Esophagus squamous epithelium (tissue), 4 donors: ENCODE results near the gene USP28.

Experiments used
- POLR2A ChIP-seq, 4 donors: fragments of 450-650 bp; IDR thresholded peaks; one replicate each; pipeline ENCODE4 v1.6.1; 2017; ENCODE audit warnings: antibody characterized with exemption in 4 of 4, mild to moderate bottlenecking in 4 of 4, moderate library complexity in 3 of 4
- TF ChIP-seq, protein P1 (sequence below), 6 experiments: fragments of 450-650 bp in 4 of 6; fragments of 200-600 bp in 2 of 6; sonication (generic) in 2 of 6; IDR thresholded peaks; one replicate each; pipeline ENCODE4 v1.5.1; 2016 to 2019; ENCODE audit warnings: antibody characterized with exemption in 6 of 6, mild to moderate bottlenecking in 4 of 6, moderate library complexity in 4 of 6

DNA sequence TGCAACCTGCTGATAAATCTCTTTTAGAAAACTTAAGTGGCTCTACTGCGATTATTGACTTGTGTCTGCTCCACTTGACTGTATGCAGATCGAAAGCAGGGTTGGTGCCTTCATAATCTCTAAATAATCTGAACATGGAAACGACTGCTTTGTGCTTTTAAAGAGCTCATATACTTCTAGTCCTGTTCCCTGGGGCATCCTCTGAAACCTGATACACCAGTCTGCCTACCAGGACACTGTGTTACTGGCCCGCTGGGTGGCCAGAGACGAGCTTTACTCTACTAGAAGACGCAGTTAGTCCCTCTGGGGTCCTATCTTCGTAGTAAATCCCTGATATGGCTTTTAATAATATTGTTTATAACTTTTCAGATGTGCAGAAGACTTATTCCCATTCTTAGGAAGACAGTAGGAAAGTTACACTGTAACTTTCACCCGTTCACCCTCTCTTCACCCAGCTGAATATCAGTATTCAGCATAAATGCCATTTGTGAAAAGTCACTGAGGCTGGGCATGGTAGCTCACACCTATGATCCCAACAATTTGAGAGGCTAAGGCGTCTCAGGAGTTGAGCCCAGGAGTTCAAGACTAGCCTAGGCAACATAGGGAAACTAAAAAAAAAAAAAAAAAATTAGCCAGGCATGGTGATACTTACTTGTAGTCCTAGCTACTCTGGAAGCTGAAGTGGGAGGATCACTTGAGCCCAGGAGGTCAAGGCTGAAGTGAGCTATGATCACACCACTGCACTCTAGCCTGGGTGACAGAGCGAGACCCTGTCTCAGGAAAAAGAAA, 20.2 kb upstream of the USP28 start:
- TF ChIP-seq, protein P1, sequence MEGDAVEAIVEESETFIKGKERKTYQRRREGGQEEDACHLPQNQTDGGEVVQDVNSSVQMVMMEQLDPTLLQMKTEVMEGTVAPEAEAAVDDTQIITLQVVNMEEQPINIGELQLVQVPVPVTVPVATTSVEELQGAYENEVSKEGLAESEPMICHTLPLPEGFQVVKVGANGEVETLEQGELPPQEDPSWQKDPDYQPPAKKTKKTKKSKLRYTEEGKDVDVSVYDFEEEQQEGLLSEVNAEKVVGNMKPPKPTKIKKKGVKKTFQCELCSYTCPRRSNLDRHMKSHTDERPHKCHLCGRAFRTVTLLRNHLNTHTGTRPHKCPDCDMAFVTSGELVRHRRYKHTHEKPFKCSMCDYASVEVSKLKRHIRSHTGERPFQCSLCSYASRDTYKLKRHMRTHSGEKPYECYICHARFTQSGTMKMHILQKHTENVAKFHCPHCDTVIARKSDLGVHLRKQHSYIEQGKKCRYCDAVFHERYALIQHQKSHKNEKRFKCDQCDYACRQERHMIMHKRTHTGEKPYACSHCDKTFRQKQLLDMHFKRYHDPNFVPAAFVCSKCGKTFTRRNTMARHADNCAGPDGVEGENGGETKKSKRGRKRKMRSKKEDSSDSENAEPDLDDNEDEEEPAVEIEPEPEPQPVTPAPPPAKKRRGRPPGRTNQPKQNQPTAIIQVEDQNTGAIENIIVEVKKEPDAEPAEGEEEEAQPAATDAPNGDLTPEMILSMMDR (IDR thresholded peaks at IDR 0.05) = no peak
- TF ChIP-seq POLR2A (IDR thresholded peaks at IDR 0.05) = no peak
